Measurements from ENCODE around the gene IL17RE.

DNA sequence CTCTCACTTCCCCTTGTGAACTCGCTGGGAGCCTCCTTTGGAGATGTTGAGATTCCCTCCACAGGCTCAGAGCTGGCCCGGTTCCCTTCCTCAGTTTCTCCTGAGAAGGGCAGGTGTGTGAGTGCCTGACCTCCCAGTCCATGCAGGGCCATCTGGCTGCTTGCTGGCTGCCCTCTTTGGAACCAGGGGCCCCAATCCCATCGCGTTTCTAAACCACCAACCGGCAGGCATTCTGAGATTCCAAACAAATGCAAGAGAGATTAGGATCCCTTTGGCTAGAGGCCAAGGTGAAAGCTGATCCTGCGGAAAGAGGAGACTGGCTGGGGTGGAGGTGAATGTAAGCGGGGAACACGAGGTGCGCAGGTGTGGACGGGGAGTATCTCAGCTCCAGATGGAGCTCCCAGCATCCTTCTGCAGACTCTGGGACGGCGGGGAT lies 52.4 kb downstream of the IL17RE start:
- TF ChIP-seq, protein P1, sequence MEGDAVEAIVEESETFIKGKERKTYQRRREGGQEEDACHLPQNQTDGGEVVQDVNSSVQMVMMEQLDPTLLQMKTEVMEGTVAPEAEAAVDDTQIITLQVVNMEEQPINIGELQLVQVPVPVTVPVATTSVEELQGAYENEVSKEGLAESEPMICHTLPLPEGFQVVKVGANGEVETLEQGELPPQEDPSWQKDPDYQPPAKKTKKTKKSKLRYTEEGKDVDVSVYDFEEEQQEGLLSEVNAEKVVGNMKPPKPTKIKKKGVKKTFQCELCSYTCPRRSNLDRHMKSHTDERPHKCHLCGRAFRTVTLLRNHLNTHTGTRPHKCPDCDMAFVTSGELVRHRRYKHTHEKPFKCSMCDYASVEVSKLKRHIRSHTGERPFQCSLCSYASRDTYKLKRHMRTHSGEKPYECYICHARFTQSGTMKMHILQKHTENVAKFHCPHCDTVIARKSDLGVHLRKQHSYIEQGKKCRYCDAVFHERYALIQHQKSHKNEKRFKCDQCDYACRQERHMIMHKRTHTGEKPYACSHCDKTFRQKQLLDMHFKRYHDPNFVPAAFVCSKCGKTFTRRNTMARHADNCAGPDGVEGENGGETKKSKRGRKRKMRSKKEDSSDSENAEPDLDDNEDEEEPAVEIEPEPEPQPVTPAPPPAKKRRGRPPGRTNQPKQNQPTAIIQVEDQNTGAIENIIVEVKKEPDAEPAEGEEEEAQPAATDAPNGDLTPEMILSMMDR (IDR thresholded peaks at IDR 0.05), result no peak
- no peak for TF ChIP-seq POLR2A (IDR thresholded peaks at IDR 0.05)
